Bronchial epithelial cell (primary cell): Measurements from ENCODE around the gene ACACB. TPM values are rescaled to one million over a fixed set of nuclear protein-coding genes. Genes with fewer than 3 reads are reported as not detected.

Experiments
- DNase-seq: peaks from one replicate; pipeline ENCODE4 v3.0.0-alpha.2; 2010; ENCODE audit warnings: low read depth
- FAIRE-seq: peaks from 2 replicates; lab custom pipeline; 2011; peaks lifted over from hg19 to GRCh38; lab: Jason Lieb, UNC
- H3K27me3 ChIP-seq: 2 replicates; pipeline ENCODE4 v1.5.1; 2011; ENCODE audit warnings: low read length; ENCODE audit not compliant: control insufficient read depth, insufficient read depth
- H3K36me3 ChIP-seq: 2 replicates; pipeline ENCODE4 v1.5.1; 2011; ENCODE audit warnings: low read length; ENCODE audit not compliant: control insufficient read depth, insufficient read depth
- H3K4me3 ChIP-seq: 2 replicates; pipeline ENCODE4 v1.5.1; 2011; ENCODE audit warnings: mild to moderate bottlenecking, low read depth, low read length, control low read depth
- CTCF ChIP-seq: IDR thresholded peaks from 2 replicates; pipeline ENCODE4 v1.5.1; 2011; ENCODE audit warnings: mild to moderate bottlenecking, moderate library complexity, low read length, control low read depth, inconsistent platforms; ENCODE audit not compliant: insufficient read depth, severe bottlenecking
- total RNA-seq: library from RNA; depleted of rRNA; stranded (reverse); fragments of >200 nt; gene quantifications from 2 replicates; pipeline ENCODE4 v1.2.1, GENCODE V29; 2014

ACACB gene
- total RNA-seq, 1 donor from 2014 or later, result 0.79 TPM

DNA sequence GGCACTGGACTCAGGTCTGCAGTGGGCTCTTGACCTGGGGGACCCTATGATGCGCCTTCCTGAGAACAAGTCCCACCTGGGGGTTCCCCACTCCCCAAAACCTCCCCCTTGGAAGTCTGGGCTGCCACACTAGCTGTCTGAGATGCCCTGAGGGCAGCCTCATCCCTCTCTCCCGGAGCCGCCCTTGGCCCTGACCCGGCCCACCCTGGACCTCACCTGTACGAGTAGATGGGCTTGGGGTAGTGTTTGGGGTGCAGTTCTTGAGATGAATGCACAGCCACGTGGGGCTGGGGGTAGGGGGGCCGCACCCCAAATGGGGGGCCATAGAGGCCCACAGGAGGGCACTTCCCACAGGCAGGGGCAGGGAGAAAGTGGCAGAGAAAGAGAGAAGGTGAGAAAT, 170.8 kb downstream of the ACACB start:
- no peak for FAIRE-seq
- no peak for DNase-seq
- Histone ChIP-seq H3K4me3 (no peak overlapping the region), H3K27me3 (peaks cover 5% of the 10 kb centered on the region), H3K36me3 (no peaks in the 10 kb centered on the region)
- TF ChIP-seq CTCF, result no peak

DNA sequence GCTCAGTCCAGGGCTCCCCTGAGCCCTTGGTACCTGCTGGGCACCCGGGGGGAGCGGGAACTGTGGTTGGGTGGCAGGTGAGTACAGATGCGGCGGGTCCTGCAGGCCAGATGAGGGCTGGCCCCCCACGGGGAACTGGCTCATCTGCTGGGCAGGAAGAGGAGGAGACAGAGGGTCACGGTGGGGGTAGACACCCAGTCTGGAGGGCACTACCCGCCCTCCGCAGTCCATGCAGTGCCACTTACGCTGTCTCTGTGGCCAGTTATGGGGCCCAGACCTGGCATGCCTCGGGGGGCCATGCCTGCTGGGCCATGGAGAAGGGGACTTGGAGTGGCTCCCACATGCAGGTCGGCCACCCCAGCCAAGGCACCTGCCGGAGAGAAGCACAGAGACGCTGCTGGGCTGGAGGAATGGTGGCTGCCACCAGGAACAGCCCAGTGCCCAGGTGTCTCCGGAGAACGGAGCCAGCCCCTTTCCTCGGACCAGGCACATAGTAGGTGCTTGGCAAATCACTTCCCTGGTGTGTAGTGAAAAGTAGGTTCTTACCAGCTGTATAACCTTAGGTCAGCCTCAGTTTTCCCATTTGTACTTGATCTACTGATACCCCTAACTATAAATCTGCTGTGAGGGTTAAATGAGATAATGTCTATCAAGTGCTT, 171.6 kb downstream of the ACACB start:
- H3K27me3 ChIP-seq, result peaks cover 5% of the 10 kb centered on the region

DNA sequence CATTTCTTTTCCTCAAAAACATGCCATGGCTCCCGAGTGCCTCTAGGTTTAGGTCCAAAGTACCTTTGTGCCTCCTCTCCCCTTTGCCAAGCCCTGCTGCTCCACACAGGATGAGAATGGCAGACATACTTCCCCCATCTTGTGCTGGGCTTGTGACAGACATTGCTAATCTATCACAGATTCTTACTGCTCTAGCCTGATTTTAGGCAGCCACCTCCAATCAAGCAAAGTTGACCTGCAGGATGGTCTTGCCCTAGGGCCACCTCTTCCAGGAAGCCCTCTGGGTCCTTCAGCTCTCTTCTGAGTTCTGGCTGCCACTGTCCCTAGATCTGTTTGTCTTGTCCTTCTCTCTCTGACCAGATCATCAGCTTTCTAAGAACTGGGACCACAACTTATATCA, 172.2 kb downstream of the ACACB start:
- FAIRE-seq (no peak), DNase-seq (no peak)
- Histone ChIP-seq H3K4me3 (no peak overlapping the region), H3K36me3 (no peaks in the 10 kb centered on the region), H3K27me3 (peaks cover 5% of the 10 kb centered on the region)
- TF ChIP-seq CTCF, result no peak

More for the DNA sequence above, 171.6 kb downstream of the ACACB start:
- H3K4me3 ChIP-seq, result no peak overlapping the region
- no peaks in the 10 kb centered on the region for H3K36me3 ChIP-seq
- DNase-seq, result no peak
- FAIRE-seq, result no peak
- TF ChIP-seq CTCF, result no peak

DNA sequence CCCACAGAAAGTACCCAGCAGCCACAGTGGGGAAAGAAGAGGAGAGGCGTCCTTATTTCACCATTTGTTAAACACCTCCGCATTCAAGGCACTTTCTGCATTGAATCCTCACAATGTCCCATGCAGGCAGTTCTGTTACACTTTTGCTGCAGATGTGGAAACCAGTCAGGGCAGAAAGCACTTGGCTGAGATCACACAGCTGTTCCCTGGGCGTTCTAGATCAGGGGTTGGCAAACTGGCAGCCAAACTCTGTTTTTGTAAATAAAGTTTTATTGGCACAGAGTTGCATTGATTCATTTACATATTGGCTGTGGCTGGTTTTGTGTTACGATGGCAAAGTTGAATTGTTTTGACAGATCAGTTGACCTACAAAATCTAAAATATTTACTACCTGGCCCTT, 172.6 kb downstream of the ACACB start:
- DNase-seq (no peak), FAIRE-seq (peak; percentile 55)
- H3K27me3 ChIP-seq, result peaks cover 5% of the 10 kb centered on the region
- no peak for TF ChIP-seq CTCF
- no peak overlapping the region for H3K4me3 ChIP-seq
- H3K36me3 ChIP-seq, result no peaks in the 10 kb centered on the region

- no peak for TF ChIP-seq CTCF
- no peak for FAIRE-seq
- H3K4me3 ChIP-seq, result no peak overlapping the region
- H3K36me3 ChIP-seq, result no peaks in the 10 kb centered on the region
- no peak for DNase-seq
- peaks cover 5% of the 10 kb centered on the region for H3K27me3 ChIP-seq
Observed at GRCh38 chr12:109289551-109289950, 173.2 kb downstream of the ACACB start.

GRCh38 chr12:109290061-109290460, 173.7 kb downstream of the ACACB start:
- H3K36me3 ChIP-seq, result no peaks in the 10 kb centered on the region
- no peak for TF ChIP-seq CTCF
- H3K4me3 ChIP-seq, result no peak overlapping the region
- no peak for DNase-seq
- FAIRE-seq, result no peak
- H3K27me3 ChIP-seq, result peaks cover 5% of the 10 kb centered on the region
